ENCODE data around the gene HLA-DPB1.
"Not testable (repeated sequence)": the region's sequence is repeated elsewhere in the genome, so short reads cannot be mapped to it uniquely, and the experiment has no call there.

The HLA-DPB1 gene

DNA sequence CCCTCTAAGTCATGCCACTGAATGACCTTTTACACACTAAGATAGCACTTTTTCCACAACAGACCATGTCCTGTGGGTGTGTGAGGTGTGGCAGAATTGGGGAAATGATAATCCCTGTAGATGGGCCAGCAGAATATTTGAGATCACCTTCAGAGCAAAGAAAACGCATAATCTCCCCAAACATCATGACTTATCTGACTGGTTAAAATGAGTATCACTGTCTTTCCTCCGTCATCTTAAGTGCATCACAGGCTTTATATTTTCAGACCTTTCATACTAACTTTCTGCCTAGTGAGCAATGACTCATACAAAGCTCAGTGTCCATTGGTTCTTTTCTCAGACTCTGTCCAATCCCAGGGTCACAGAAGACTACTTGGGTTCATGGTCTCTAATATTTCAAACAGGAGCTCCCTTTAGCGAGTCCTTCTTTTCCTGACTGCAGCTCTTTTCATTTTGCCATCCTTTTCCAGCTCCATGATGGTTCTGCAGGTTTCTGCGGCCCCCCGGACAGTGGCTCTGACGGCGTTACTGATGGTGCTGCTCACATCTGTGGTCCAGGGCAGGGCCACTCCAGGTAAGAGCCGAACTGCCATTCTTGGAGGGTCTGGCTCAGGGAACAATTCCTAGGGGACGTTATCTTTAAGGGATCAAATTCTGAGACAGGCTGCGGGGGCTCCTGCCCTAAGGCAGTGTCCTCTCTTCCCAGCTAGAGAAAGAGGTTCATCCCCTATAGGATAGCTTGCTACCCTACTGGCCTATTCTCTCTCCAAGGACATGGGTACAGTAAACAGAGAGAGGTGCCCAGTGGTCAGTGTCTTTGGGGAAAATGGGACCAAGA, at the start of gene HLA-DPB1:
TSS of gene HLA-DPB1 (plus strand) at position 423 of the 838 bp plus-strand sequence. CDS start at position 475, 52 bp downstream.
- peak; percentile 74 for DNase-seq

DNA sequence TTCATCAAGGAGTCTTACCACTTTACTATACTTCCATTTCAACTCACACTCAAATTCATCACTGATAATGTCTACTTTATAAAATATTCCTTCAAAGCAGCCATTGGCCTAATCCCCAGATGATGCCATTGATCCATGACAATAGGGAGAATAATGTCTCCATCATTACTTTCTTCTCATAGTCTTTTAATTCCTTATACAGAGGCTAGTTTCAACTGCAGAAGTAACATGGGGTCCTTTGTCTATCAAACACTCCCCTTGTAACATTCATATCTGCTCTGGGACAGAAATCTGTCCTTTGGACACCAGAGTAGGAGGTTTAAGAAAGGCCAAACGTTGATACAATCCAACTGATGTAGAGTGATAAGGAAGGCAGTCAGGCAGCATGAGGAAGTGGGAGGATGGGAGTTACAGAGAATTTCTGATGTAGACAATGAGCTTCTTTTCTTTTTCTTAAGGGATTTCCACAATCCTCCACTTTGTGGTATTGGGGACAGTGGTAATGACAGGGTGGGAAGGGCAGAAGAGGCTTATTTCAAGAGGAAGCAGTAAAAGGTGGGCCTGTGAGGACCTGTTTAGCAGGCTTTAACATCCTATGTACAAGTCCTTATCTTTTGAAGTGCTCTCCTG, 47.5 kb upstream of the HLA-DPB1 start:
- DNase-seq, result no peak

DNA sequence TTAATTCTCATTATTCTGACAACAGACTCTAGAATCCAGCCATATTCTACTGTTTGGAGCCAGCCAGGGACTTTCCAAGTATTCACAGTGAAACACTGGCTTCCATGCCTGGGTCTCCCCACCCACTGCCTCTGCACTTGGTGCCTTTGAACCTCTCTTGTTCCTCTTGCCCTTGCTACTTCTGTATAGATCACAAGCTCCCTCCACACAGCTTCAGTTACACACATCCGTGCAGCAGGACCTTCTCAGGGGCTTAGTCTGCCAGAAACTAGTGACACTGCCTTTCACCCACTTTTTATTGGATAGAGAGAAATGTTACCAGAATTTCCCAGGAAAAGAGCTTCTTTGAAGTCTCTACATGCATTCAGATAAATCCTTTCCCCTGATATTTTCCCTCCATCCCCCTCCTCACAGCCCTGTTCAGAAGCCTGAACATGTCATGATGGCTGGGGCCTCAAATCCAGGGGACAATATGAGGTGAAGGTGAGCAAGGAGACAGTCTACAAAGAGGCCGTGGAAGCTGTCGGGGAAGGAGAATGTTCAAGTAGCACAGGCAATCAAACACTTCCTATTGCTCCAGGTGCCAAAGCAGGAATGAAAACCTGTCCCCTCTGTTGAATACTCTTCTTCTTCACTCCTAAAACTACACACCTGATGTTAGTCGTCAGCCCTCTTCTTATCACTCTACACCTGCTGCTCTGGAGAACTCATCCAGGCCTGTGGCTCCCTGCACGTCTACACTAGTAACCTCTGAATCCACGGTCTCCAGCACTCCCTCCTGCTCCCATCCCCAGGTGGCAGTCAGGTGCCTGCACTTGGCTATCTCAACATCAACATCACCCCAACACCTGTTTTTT, 46.2 kb upstream of the HLA-DPB1 start:
- DNase-seq, result no peak

DNA sequence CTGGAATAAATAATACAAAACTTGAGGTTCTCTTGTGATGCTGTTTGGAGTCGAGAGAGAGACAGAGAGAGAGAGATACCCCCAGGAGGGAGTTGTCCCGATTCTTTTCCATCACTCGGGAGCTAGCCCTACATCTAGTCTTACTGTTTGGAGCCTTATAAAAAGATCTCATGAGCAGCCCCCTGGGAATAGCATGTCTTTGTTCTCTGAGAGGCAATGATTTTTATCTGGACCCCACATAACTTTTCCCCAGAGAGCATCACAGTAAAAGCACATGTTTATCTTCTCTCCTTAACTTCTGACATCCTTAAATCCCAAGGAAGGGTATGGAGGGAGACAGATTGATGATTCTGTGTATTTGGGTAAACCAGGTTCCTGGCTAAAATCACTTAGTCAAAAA, 45.5 kb upstream of the HLA-DPB1 start:
- DNase-seq, result no peak

DNA sequence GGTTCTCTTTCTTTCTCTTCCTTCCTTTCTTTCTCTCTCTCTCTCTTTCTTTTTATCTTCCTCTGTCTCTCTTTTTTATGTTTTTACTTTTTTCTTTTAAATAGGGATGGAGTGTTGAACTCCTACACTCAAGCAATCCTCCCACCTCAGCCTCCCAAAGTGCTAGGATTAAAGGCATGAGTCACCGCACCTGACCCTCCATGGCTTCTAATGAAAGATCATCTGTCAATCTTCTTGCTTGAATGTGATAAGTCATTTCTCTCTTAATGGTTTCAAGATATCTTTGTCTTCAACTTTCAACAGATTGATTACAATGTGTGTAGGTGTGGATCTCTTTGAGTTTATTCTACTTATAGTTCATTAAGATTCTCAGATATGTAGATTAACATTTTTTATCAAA, 41.2 kb upstream of the HLA-DPB1 start:
- DNase-seq, result no peak

DNA sequence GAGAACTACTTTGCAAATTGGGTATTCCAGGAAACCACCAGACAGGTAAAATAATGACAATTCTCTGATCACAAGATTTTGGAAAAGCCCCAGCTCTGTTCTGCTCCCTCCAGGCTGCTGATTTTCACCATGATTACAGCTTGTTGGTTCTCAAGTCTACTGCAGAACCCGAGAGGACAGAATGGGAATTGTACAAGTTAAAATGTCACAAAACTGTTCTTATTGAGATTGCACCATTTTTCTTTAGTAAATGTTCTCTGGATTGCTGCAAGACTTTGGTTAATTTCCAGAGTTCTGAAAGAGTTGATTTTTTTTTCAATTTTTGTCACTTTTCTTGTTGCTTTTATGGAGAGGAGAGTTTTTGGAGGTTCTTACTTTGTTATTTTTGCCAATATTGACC, 39.3 kb upstream of the HLA-DPB1 start:
- no peak for DNase-seq

DNA sequence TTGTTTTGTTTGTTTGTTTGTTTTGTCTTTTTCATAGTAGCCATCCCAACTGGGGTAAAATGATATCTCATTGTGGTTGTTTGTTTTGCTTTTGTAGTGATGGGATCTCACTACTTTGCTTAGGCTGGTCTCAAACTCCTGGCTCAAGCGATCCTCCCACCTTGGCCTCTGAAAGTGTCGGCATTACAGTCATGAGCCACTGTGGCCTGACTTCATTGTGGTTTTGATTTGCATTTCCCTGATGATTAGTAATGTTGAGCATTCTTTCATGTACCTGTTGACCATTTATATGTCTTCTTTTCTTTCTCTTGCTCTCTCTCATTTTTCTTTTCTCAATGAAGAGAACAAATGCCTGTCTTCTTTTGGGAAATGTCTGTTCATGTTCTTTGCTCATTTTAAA, 35.6 kb upstream of the HLA-DPB1 start:
- no peak for DNase-seq

DNA sequence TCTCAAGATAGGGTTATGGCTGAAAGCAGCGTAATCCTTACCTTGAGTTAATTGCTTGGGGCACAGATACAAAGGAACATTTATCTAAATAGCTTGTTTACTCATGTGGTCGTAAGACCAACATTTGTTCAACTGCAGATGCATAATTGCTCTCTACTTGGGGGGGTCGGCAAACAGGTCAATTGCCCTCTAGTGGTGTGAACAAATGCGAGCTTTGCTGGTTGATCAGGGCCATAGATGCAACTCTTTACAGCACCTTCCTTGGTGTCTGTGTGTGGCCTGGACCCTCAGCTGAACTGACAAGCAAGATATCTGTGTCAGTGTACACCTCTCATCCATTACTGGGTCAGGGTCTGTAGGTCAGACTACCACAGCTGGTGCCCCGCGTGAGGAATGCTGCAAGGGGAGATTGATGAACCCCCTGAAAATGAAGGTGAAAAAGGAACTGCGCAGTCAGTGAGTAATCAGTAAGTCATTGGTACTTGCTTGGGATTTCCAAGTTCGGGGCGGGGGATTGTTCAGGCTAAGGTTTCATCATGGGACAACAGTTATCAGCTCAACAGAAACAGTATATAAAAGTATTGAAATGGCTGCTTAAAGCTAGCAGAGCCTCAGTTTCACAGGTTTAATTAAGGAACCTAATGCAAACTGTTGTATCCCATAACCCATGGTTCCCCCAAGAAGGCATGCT, 26.3 kb upstream of the HLA-DPB1 start:
- DNase-seq, result no peak

DNA sequence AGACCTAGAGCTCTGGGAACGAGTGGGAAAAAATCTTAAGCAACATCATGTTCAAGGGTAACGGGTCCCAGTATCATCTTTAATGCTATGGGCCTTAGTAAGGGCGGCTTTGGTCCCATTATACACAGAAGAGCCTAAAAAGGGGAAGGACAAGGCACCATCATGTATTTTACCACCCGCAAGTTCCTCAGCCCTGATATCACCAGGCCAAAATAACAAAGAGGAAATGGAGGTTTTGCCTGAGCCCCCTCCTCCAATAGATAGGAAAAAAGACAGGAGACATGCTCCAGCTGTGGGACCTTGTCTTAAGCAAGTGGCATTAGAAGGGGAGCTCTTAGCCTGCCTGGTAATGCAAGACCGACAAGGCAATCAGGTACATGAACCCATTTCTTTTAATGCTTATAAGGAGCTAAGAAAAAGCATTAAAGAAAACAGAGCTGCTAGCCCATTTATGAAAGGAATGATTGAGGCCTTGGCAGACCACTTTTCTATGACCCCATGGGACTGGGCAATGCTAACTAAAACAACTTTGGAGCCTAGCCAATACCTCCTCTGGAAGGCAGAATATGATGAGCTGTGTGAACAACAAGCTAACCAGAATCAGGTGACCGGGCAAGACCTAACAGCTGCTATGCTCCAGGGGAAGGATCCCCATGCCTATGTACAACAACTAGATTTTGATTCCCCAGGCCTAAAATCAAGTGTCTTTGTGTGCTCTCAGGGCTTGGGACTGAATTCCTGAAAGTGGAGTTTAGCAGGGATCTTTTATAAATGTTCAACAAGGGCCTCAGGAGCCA, 25.6 kb upstream of the HLA-DPB1 start:
- DNase-seq, result no peak

DNA sequence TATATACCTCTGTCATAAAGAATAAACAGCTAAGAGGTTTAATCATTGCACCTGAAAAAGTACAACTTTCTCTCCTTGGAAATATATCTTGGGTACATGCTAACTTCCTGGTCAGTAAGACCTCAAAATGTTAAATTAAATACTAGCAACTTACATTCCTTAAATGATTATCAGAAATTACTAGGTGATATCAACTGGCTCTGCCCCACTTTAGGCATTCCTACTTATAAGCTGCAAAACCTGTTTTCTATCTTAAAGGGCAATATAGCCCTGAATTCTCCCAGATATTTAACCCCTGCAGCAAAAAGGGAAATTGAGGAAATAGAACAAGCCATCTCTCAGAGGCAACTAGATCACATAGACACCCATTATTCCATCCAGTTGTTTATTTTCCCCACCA, 23.2 kb upstream of the HLA-DPB1 start:
- DNase-seq, result no peak

DNA sequence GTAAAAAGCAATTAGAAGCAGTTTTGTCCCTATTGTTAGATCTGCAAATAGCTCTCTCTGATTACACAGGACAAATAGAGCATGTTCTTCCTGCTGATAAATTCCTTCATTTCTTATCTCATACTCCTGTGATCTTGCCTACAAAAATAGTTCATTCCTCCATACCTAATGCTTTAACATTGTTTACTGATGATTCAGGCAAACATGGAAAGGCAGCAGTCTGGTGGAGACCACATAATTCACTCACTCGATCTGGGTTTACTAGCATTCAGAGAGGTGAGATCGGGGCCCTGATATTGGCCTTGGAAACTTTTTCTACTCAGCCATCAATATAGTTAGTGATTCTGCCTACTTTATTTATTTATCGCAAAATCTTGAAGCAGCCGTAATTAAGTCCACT, 22.6 kb upstream of the HLA-DPB1 start:
- no peak for DNase-seq

DNA sequence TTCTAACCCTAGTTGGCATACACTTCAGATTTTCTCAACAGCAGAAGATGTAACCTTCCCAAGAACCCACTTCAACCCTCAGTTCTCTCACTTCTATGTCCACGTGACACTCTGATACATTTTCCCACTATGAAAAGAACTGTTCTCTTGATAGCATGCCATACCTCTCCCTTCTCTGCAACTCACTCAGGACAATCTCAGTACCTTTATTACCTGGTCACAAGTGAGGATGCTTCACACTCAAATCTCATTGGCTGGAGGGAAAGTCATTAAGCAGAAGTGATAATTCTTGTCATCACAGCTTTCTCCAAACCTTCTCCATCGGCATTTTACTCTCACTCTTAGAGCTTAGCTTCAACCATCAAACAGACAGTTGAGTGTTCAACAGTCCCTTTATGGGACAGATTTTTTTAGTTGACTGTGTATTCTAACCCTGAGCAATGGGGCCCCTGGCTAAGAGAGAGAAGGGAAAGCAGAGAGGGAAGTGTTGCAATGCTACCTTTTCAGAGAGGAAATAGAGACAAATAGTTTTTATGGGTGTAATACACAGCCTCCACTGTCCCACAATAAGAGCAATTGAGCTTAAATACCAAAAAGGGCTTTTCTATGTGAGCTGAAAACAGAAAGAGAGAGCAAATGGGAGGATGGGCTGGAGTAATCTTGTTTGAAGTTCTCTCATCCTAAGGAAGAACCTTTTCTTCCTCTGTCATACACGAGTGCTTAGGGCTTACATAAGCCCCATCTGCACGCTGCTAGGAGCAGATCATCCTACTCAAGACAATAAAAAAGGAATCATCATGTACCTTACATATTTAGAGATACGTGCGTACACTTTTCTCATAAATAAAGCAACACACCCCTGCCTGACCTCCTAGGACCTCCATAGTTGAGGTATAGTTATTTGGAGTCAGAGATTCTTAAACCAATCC, 18.3 kb upstream of the HLA-DPB1 start:
- DNase-seq, result no peak

DNA sequence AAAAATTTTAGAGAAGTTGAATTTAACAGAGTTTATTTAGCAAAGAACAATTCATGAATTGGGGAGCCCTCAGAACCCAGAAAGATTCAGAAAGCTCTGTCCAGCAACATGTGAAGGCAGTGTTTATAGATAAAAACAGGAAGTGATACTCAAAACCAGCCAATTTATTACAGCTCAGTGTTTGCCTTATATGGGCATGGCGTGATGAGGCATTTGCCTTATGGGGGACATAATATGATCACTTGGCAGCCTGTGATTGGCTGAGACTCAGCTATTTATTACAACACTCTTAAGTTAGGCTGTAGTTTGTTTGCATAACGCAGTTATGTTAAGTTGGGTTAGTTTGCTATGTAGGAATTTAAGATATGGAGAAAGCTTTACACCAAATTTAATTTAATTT, 13.8 kb upstream of the HLA-DPB1 start:
- no peak for DNase-seq

DNA sequence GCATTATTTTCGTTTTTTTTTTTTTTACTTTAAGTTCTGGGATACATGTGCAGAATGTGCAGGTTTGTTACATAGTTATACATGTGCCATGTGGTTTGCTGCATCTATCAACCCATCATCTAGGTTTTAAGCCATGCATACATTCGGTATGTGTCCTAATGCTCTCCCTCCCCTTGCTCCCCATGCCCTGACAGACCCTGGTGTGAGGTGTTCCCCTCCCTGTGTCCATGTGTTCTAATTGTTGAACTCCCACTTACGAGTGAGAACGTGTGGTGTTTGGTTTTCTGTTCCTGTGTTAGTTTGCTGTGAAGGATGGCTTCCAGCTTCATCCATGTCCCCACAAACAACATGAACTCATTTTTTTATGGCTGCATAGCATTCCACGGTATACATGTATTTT, 12.4 kb upstream of the HLA-DPB1 start:
- DNase-seq, result not testable (repeated sequence)

DNA sequence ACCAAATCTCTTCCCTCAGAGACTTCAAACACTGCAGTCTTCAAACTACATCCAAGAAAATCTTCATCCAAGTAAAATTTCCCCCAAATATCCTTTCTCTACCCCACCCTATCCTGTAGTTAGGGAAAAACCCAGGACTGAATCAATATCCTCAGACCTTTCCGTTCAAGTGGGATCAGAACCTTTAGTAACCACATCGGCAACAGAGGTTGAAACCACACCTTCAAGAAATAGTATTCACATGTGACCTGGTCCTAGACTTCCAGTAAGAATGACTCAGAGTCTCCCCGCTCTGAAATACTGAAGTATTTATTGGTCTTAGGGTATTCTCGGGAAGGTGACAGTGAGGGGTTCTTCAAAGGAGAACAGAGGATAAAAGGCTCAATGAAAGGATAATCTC, 11.1 kb upstream of the HLA-DPB1 start:
- DNase-seq, result no peak

DNA sequence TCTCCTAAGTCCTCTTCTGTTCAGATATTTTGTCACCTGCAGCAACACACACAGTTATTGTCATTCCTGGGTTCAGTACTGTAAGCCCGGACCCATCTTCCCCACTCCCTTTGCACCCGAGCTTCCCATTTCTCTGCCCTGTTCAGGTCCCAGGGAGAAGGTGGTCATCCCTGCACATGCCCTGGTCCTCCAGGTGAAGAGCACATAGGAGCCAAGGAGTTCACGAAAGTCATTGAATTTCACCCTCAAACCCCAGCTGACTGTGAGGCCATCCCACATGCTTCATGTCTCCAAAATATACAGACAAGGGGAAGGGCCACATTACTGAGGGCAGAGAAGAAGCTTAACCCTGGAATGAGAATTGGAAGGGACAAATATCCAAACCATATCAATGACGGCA, 10.5 kb upstream of the HLA-DPB1 start:
- no peak for DNase-seq

DNA sequence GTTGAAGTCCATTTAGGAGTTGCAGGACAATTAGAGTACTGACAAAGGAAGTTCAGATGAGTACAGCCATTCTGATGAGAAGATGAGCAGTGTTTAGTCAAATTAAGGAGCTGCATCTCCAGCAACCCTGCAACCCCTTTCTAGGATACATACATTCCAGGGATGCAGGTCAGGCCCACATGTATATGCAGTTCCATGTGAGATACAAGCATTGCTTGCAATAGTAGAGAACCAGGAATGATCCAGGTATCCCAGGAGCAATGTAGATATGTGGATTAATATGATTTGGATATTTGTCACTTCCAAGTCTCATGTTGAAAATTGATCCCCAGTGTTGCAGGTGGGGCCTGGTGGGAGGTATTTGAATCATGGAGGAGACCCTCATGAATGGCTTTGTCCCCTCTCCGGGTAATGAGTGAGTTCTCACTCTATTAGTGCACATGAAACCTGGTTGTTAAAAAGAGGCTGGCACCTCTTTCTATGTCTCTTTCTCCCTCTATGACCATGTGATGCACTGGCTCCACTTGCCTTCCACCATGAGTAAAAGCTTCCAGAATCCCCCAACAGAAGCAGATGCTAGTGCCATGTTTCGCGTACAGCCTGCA, 8.8 kb upstream of the HLA-DPB1 start:
- DNase-seq, result no peak

DNA sequence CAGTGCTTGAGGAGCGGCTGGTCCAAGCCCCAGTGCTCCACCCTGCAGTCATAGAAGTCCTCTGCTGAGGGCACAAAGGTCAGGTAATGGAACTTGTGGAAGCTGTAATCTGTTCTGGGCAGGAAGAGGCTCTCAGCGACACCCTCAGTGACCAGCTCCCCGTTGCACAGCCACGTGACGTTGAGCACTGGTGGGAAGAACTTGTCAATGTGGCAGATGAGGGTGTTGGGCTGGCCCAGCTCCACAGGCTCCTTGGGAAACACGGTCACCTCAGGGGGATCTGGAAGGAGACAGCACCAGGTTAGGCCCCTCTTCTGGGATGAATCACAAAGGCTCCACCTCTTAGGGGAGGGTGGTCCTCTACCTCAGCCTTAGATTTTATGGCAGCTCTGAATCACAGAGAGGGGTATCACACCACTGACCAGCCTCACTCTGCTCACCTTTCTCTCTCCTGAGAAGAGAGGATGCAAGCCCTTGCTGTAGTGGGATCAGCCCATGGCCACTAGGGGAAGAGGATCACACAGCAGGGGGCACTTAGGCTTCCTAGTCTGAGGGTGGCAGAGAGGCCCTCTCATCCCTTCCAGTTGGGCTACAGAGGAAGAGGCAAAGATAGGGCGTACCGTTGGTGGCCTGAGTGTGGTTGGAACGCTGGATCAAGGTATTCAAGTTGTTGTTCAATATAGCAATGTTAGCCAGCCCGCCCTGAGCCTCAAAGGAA, 6.6 kb upstream of the HLA-DPB1 start:
- DNase-seq, result no peak

DNA sequence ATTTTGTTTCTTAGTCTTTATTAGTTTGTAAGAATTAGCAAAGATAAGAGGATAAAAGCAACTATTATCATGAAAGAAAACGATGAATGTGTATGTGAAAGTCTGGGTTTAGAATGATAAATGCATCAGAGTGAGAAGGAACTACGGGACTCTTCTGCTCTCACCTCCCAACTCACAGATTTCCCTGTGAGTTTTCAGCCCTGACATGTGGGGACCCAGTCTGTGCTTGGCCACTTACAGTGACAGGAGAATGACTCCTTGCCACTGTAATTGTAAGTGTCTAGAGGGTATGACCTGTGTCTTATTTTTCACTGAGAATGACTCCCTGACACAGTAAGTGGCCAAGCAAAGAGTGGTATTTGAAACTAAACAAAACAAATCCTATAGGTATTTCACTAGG, 4.9 kb upstream of the HLA-DPB1 start:
- DNase-seq, result no peak

DNA sequence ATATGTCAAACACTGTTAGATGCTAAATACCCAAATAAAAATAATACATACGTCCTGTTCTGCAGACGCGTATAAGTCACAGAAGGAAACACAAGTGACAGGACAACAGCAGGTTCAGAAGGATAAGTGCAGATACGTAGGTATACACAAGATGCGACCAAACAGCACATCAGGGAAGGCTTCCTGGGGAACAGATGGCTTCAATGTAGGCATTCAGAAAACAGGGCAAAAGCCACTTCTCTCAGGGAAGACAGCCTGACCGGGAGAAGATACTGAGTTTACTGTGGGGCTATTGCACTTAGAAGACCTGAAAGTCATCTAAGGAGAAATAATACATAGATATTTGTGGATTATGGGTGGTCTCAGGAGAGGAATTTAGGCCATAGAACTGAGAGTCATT, 4.2 kb upstream of the HLA-DPB1 start:
- no peak for DNase-seq
